K562 (cell line): ENCODE results near the gene ELOVL7. TPM values are rescaled to one million over a fixed set of nuclear protein-coding genes. Genes with fewer than 3 reads are reported as not detected.

ENCODE experiments used
- ATAC-seq: fragments of 200-7000 bp; cut with Tn5 transposase; 3 replicates; pipeline ENCODE4 v1.9.1; 2020; ENCODE audit warnings: moderate library complexity
- BruUV-seq: library from RNA; stranded (reverse); fragments of 400-500 nt; replicated peaks from 2 replicates; lab custom pipeline; 2021; lab: Mats Ljungman, UMichigan
- CTCF ChIA-PET: fragments of 300-600 bp; formaldehyde crosslinking; extraction: SDS; loops from one replicate; lab custom pipeline; 2021; ENCODE audit warnings: low intra/inter-chr PET ratio; lab: Yijun Ruan, JAX
- POLR2A ChIA-PET: fragments of 300-600, 350-650 bp; sonication (Branson Sonifier 250); formaldehyde crosslinking; extraction: SDS; loops from one replicate; lab custom pipeline; 2021; ENCODE audit warnings: antibody characterized with exemption, inconsistent platforms; lab: Yijun Ruan, JAX
- DNase-seq, 4 experiments: peaks; one replicate each; pipeline versions ENCODE4 v3.0.0 to v3.0.0-alpha.2; 2011 to 2018; ENCODE audit warnings: low spot score in 3 of 4, mixed read lengths in 3 of 4; ENCODE audit errors: extremely low read depth in 1 of 4
- FAIRE-seq: peaks from 2 replicates; lab custom pipeline; 2011; peaks lifted over from hg19 to GRCh38; lab: Jason Lieb, UNC
- H2AFZ ChIP-seq: 2 replicates; pipeline ENCODE4 v1.6.0; 2011; ENCODE audit warnings: low read depth, low read length, control low read depth, inconsistent platforms
- H3K27ac ChIP-seq: fragments of 200-600 bp; 3 replicates; pipeline ENCODE4 v1.8.0; 2011; ENCODE audit warnings: low read depth, mild to moderate bottlenecking, control low read depth, inconsistent platforms, low read length, moderate library complexity, mixed read lengths; ENCODE audit errors: extremely low read depth
- H3K27me3 ChIP-seq, 2 experiments: fragments of 300-600 bp in 1 of 2; 2 replicates in 1 of 2; 3 replicates in 1 of 2; pipeline versions ENCODE4 v1.6.0 to v1.8.0; 2011; ENCODE audit warnings: inconsistent platforms in 2 of 2, low read length in 2 of 2, mild to moderate bottlenecking in 1 of 2, mixed read lengths in 1 of 2, moderate library complexity in 1 of 2; ENCODE audit not compliant: control insufficient read depth in 2 of 2, insufficient read depth in 2 of 2
- H3K36me3 ChIP-seq: fragments of 300-600 bp; 3 replicates; pipeline ENCODE4 v1.8.0; 2011; ENCODE audit warnings: mild to moderate bottlenecking, low read length, inconsistent platforms; ENCODE audit not compliant: control insufficient read depth, insufficient read depth
- H3K4me1 ChIP-seq, 2 experiments: fragments of 200-600 bp in 1 of 2; replicated peaks in 1 of 2; 2 replicates in 1 of 2; 3 replicates in 1 of 2; pipeline versions ENCODE4 v1.5.1 to v1.8.0; 2011; ENCODE audit warnings: inconsistent platforms in 2 of 2, low read length in 2 of 2, mild to moderate bottlenecking in 1 of 2, mixed read lengths in 1 of 2, moderate library complexity in 1 of 2; ENCODE audit not compliant: control insufficient read depth in 2 of 2, insufficient read depth in 2 of 2
- H3K4me2 ChIP-seq: 2 replicates; pipeline ENCODE4 v1.6.1; 2011; ENCODE audit warnings: low read length, control low read depth, inconsistent platforms, mixed read lengths; ENCODE audit not compliant: insufficient read depth
- H3K4me3 ChIP-seq: fragments of 200-600 bp; sonication (generic), shearing (Covaris generic); 2 replicates; pipeline ENCODE4 v1.5.1; 2016; ENCODE audit warnings: control low read depth, inconsistent platforms
- H3K79me2 ChIP-seq: fragments of 200-600 bp; 3 replicates; pipeline ENCODE4 v1.8.0; 2011; ENCODE audit warnings: low read length, inconsistent platforms; ENCODE audit not compliant: control insufficient read depth, insufficient read depth
- H3K9ac ChIP-seq, 2 experiments: 2 replicates each; pipeline versions ENCODE4 v1.6.0 to v1.6.1; 2011; ENCODE audit warnings: low read depth in 2 of 2, low read length in 2 of 2, control low read depth in 1 of 2, inconsistent platforms in 1 of 2, mild to moderate bottlenecking in 1 of 2, mixed read lengths in 1 of 2; ENCODE audit not compliant: insufficient read depth in 1 of 2
- H3K9me1 ChIP-seq: one replicate; pipeline ENCODE4 v1.6.0; 2011; ENCODE audit warnings: inconsistent platforms, mild to moderate bottlenecking, low read length, moderate library complexity; ENCODE audit not compliant: control insufficient read depth, insufficient read depth
- H3K9me3 ChIP-seq: replicated peaks from 2 replicates; pipeline ENCODE4 v1.5.1; 2011; ENCODE audit warnings: low read depth, low read length, inconsistent platforms; ENCODE audit not compliant: control insufficient read depth, insufficient read depth
- H4K20me1 ChIP-seq: replicated peaks from 2 replicates; pipeline ENCODE4 v1.6.1; 2011; ENCODE audit warnings: low read length, inconsistent platforms, mixed read lengths; ENCODE audit not compliant: control insufficient read depth, insufficient read depth
- ATF2 ChIP-seq: sonication (generic); formaldehyde crosslinking; IDR thresholded peaks from 2 replicates; pipeline ENCODE4 v1.8.1; 2022; ENCODE audit warnings: missing genetic modification reagents
- FOSL1 ChIP-seq: fragments of 200-800 bp; sonication (Bioruptor generic); conservative IDR thresholded peaks from 2 replicates; pipeline ENCODE4 v1.6.1; 2016; ENCODE audit warnings: missing genetic modification characterization, missing compliant biosample characterization
- PPARD ChIP-seq: fragments of 250-450 bp; sonication (Bioruptor Pico); IDR thresholded peaks from 2 replicates; pipeline ENCODE4 v1.8.0; 2022; ENCODE audit warnings: inconsistent platforms, mild to moderate bottlenecking, moderate library complexity
- PRDM10 ChIP-seq: fragments of 450-650 bp; IDR thresholded peaks from 2 replicates; pipeline ENCODE4 v1.6.1; 2018; ENCODE audit not compliant: partially characterized antibody
- WGBS: fragments of 100-300 bp; shearing (Covaris generic); methylation state at CpG from one replicate; pipeline ENCODE4 v1.1.6; 2016; ENCODE audit warnings: low coverage, mixed read lengths; ENCODE audit not compliant: insufficient coverage; ENCODE audit errors: missing lambda C conversion rate; 5-methylcytosine and 5-hydroxymethylcytosine counted together
- in situ Hi-C: fragments of 300-500 bp; cut with MboI; formaldehyde crosslinking; loops from 4 replicates; pipeline ENCODE4 v1.15.0; 2018; ENCODE audit warnings: inconsistent platforms, mixed read lengths
- intact Hi-C: fragments of 100-400 bp; cut with micrococcal nuclease; formaldehyde crosslinking; loops from 2 replicates; pipeline ENCODE4 v1.14.2; 2022
- polyA plus RNA-seq, 8 experiments: library from polyadenylated mRNA; depleted of rRNA in 4 of 8; stranded (reverse) in 5 of 8; unstranded in 3 of 8; fragments of >200 nt; fragmentation: Nextera tagmentation in 2 of 8; fragmentation: Illumina TruSeq in 1 of 8; extraction: Ambion mirVana in 2 of 8; extraction: Trizol in 1 of 8; gene quantifications; 2 replicates each; pipeline versions ENCODE4 v1.2.1 to v1.2.3, GENCODE V29; 2011 to 2014; ENCODE audit warnings: inconsistent platforms in 1 of 8, missing spikeins in 1 of 8
- total RNA-seq, 7 experiments: library from RNA; depleted of rRNA in 6 of 7; stranded (reverse); fragments of >200 nt in 6 of 7; fragmentation: Illumina TruSeq in 2 of 7; extraction: Trizol in 2 of 7; gene quantifications; 2 replicates each; pipeline versions ENCODE4 v1.2.1 to v1.2.3, GENCODE V29; 2011 to 2021; ENCODE audit warnings: low replicate concordance in 1 of 7

Gene ELOVL7
- total and polyA plus RNA-seq, 9 of the 15 experiments (the other 6 are each of a cell fraction or from before 2014, with no cell fraction given) = 4.5 to 12.3 (median 6.9) TPM

DNA sequence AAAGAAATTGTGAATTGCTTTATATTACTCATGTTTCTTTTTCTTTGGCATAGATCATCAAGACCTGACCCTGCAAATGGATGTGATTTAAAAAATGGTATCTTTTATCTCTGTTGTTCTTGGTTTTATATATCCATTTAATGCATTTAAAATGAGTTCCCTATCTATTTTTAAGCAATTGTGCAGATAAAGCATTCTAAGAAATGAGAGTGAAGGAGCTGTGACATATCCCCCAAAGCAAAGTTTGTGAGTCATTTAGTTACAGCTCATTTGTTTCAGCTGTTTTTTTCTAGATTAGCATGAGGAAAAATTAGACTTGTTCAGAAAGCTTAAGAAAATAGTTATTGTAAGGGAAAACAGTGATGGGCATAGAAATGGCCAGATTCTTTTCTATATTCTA, 7.6 kb upstream of the ELOVL7 start:
- in situ Hi-C loops = no loop called here
- no TSS peak for BruUV-seq
- POLR2A ChIA-PET = interaction anchor here (1.0 to 2.2 kb wide), 2 partner anchors 7 to 16 kb away, joined by 3 to 7 read pairs; partner anchors contain the start of gene ELOVL7
- CTCF ChIA-PET = no interaction called here
- H3K27me3 ChIP-seq = no peaks in the 10 kb centered on the region
- ATAC-seq = no peak
- intact Hi-C loops = no loop called here
- H3K9ac ChIP-seq = no peak overlapping the region
- H3K4me2 ChIP-seq = no peak overlapping the region
- DNase-seq = no peak
- no peaks in the 10 kb centered on the region for H3K36me3 ChIP-seq
- no peak overlapping the region for H3K4me3 ChIP-seq
- no peaks in the 10 kb centered on the region for H4K20me1 ChIP-seq
- peaks cover 5 to 17% of the 10 kb centered on the region in 2 experiments; a peak in 3 of 5 replicates for H3K4me1 ChIP-seq
- no peaks in the 10 kb centered on the region for H3K79me2 ChIP-seq
- H3K9me1 ChIP-seq = no peaks in the 10 kb centered on the region
- no peak overlapping the region for H3K27ac ChIP-seq
- no peaks in the 10 kb centered on the region for H3K9me3 ChIP-seq
- no peak for FAIRE-seq
- TF ChIP-seq ATF2 (CRISPR knock-in tag) (no peak), FOSL1 (tag) (0 out of 2 replicates have a peak, but pooled peaks have one; percentile 16)
- H2AFZ ChIP-seq = no peak overlapping the region

DNA sequence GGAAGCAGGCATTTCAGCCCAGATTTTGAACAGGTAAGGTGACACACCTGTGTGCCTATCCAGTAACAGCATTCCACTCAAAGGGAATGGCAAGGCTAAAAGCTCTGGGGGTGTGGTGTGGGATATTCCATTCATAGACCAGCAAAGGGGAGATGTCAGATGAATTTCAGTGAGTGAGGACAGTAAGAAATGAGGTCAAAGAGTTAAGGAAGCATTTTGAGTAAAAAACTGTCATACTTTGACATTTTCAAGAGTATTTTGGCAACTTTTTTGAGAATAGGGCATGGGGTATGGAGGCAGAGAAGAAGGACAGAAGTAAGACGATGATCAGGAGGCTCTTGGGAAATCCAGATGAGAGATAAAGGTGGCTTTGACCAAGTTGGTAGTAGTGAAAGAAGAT, 2.2 kb upstream of the ELOVL7 start:
- TF ChIP-seq PRDM10 (peak; percentile 91), PPARD (no peak)
- H3K9ac ChIP-seq = no peak overlapping the region
- ChIA-PET POLR2A (no interaction called here), CTCF (no interaction called here)
- H4K20me1 ChIP-seq = no peaks in the 10 kb centered on the region
- BruUV-seq = no TSS peak
- H3K9me3 ChIP-seq = no peaks in the 10 kb centered on the region
- no peak overlapping the region for H3K27ac ChIP-seq
- intact Hi-C loops = loop anchor here (10.0 kb wide), 1 partner anchor 319 kb away; the partner anchor contains the start of gene SMIM15
- H3K4me2 ChIP-seq = no peak overlapping the region
- WGBS = 0% methylated on average over 1 of the region's 1 CpG
- no peaks in the 10 kb centered on the region for H3K9me1 ChIP-seq
- in situ Hi-C loops = no loop called here
- no peak overlapping the region for H2AFZ ChIP-seq
- ATAC-seq (no peak), FAIRE-seq (no peak), DNase-seq (no peak)
- no peak overlapping the region for H3K4me3 ChIP-seq
- H3K36me3 ChIP-seq = no peaks in the 10 kb centered on the region
- peaks cover 0 to 14% of the 10 kb centered on the region in 2 experiments; a peak in 3 of 5 replicates for H3K27me3 ChIP-seq
- H3K4me1 ChIP-seq = peaks cover 5 to 14% of the 10 kb centered on the region in 2 experiments; a peak in 4 of 5 replicates
- peaks cover 6% of the 10 kb centered on the region; the same call in 1 of the 3 replicates for H3K79me2 ChIP-seq
